Heart left ventricle (tissue), 16 donors: ENCODE measurements around the gene SPINK13. TPM values are rescaled to one million over a fixed set of nuclear protein-coding genes. Genes with fewer than 3 reads are reported as not detected.

Experiments used
- ATAC-seq, 4 donors: fragments of 200-7000 bp; cut with Tn5 transposase; one replicate each; pipeline ENCODE4 v1.9.1; 2020 to 2022; ENCODE audit warnings: moderate library complexity in 4 of 4, mild to moderate bottlenecking in 3 of 4, moderate number of reproducible peaks in 1 of 4
- DNase-seq, 5 donors: peaks; one replicate each; pipeline ENCODE4 v3.0.0-alpha.2; 2020
- H3K27ac ChIP-seq, 12 donors: fragments of 200-600 bp; sonication (generic) in 4 of 12; one replicate each; pipeline versions ENCODE4 v1.5.0 to v1.8.0; 2016 to 2022; ENCODE audit warnings: mild to moderate bottlenecking in 2 of 12
- H3K27me3 ChIP-seq, 9 donors: fragments of 200-600 bp; sonication (generic) in 2 of 9; one replicate each; pipeline versions ENCODE4 v1.5.1 to v1.8.0; 2016 to 2022; ENCODE audit warnings: mild to moderate bottlenecking in 3 of 9
- H3K36me3 ChIP-seq, 9 donors: fragments of 200-600 bp; sonication (generic) in 2 of 9; one replicate each; pipeline versions ENCODE4 v1.5.0 to v1.8.0; 2018 to 2022; ENCODE audit warnings: mild to moderate bottlenecking in 2 of 9
- H3K4me1 ChIP-seq, 12 donors: fragments of 200-600 bp; sonication (generic) in 4 of 12; one replicate each; pipeline versions ENCODE4 v1.5.0 to v1.8.0; 2016 to 2022; ENCODE audit warnings: mild to moderate bottlenecking in 3 of 12
- H3K4me3 ChIP-seq, 12 donors: fragments of 200-600 bp; sonication (generic) in 4 of 12; one replicate each; pipeline versions ENCODE4 v1.5.0 to v1.8.0; 2017 to 2022; ENCODE audit warnings: mild to moderate bottlenecking in 9 of 12, moderate library complexity in 4 of 12
- H3K9me3 ChIP-seq, 12 donors: fragments of 200-600 bp; sonication (generic) in 4 of 12; one replicate each; pipeline versions ENCODE4 v1.5.0 to v1.8.0; 2016 to 2022; ENCODE audit warnings: mild to moderate bottlenecking in 1 of 12
- CTCF ChIP-seq, 12 donors: fragments of 200-600 bp; sonication (generic) in 4 of 12; IDR thresholded peaks; one replicate each; pipeline versions ENCODE4 v1.5.0 to v1.8.0; 2018 to 2022; ENCODE audit warnings: antibody characterized with exemption in 12 of 12, mild to moderate bottlenecking in 5 of 12
- POLR2A ChIP-seq, 2 donors: fragments of 450-650 bp; IDR thresholded peaks; one replicate each; pipeline ENCODE4 v1.6.1; 2017; ENCODE audit warnings: antibody characterized with exemption in 2 of 2, mild to moderate bottlenecking in 2 of 2, moderate library complexity in 2 of 2
- WGBS, 4 donors: extraction: QIAGEN DNeasy Blood & Tissue Kit in 2 of 4; methylation state at CpG; one replicate each; pipeline versions ENCODE4 v1.1.5 to v1.1.7; 2013 to 2018; 5-methylcytosine and 5-hydroxymethylcytosine counted together
- intact Hi-C, 10 donors: fragments of 100-400 bp; cut with DNase I; formaldehyde crosslinking; loops; one replicate each; pipeline versions ENCODE4 v1.11.1 to v1.14.2; 2022
- polyA plus RNA-seq, 2 donors: library from polyadenylated mRNA; stranded (reverse); fragments of 200-250 nt; gene quantifications; one replicate each; pipeline ENCODE4 v1.2.3, GENCODE V29; 2013
- total RNA-seq, 9 donors: library from RNA; depleted of rRNA in 2 of 9; stranded (reverse); fragments of >200 nt in 2 of 9; fragmentation: NEBNext Ultra II Directional in 3 of 9; extraction: Animal tissue kit (Norgen Biotek cat#: 25700) in 3 of 9; gene quantifications; one replicate each; pipeline versions ENCODE4 v1.1.0 to v1.2.4, GENCODE V29; 2016 to 2023
- donor health status: ischemic (EF 13 %, LVEDD 7.1; RV severe dilation, severe dysfunction).
- donor health status: healthy with polysubstance abuse.
- donor health status: DM: no; HTN: yes; CAD: no.
- donor health status: DM: no; HTN: no; CAD: no.
- donor health status: ischemic (EF 25% LVEDD 6.9; RV normal size, moderate dysfunction).
- donor health status: ischemic (EF 25% LVEDD 5.7; RV mildly dilated, moderate dysfunction).
- donor health status: healthy.
- donor health status: DM: yes; HTN: yes; CAD: no.
- donor health status: ischemic (EF 35%, LVEDD 5.7; RV mildly dilated, moderate dysfunction).
- donor health status: nonischemic (EF 11% LVEDD 7.7; RV severe dilation, severe dysfunction).
- donor health status: DM: yes; HTN: yes; CAD: no.
- donor health status: PGD.
- donor health status: ischemic (EF 29% LVEDD 5.4; RV normal size, mild dysfunction).
- donor health status: nonischemic (EF 23%, LVEDD 6.1; RV moderate dilation, normal function).

SPINK13 gene
- total and polyA plus RNA-seq, 11 donors, result not detected

- ATAC-seq, result no peak
- Histone ChIP-seq H3K27ac (no peak overlapping the region), H3K36me3 (no peaks in the 10 kb centered on the region), H3K4me3 (no peak overlapping the region), H3K4me1 (no peaks in the 10 kb centered on the region), H3K27me3 (peaks cover 0 to 3% (median 0%) of the 10 kb centered on the region in 9 donors), H3K9me3 (no peaks in the 10 kb centered on the region)
- DNase-seq, result no peak
- intact Hi-C loops, result no loop called here
- TF ChIP-seq POLR2A (IDR thresholded peaks at IDR 0.05) (no peak), CTCF (IDR thresholded peaks at IDR 0.05) (no peak)
Measured at GRCh38 chr5:148229840-148230239, 38.8 kb upstream of the SPINK13 start.

- Histone ChIP-seq H3K4me1 (no peaks in the 10 kb centered on the region), H3K36me3 (no peaks in the 10 kb centered on the region), H3K4me3 (no peak overlapping the region), H3K27me3 (peaks cover 0 to 3% (median 0%) of the 10 kb centered on the region in 9 donors), H3K9me3 (no peaks in the 10 kb centered on the region), H3K27ac (no peak overlapping the region)
- DNase-seq (no peak), ATAC-seq (no peak)
- intact Hi-C loops, result no loop called here
- TF ChIP-seq POLR2A (IDR thresholded peaks at IDR 0.05) (no peak), CTCF (IDR thresholded peaks at IDR 0.05) (no peak)
- WGBS, 4 donors, result 92 to 98% (median 95%) methylated on average over 7 of the region's 7 CpGs
Measured at GRCh38 chr5:148230240-148230639, 38.4 kb upstream of the SPINK13 start.

- ATAC-seq (no peak), DNase-seq (no peak)
- Histone ChIP-seq H3K36me3 (no peaks in the 10 kb centered on the region), H3K4me1 (no peaks in the 10 kb centered on the region), H3K27ac (no peak overlapping the region), H3K27me3 (no peaks in the 10 kb centered on the region), H3K4me3 (no peak overlapping the region), H3K9me3 (no peaks in the 10 kb centered on the region)
- WGBS, 4 donors, result 58 to 64% (median 60%) methylated on average over 4 of the region's 4 CpGs
- TF ChIP-seq POLR2A (IDR thresholded peaks at IDR 0.05) (no peak), CTCF (IDR thresholded peaks at IDR 0.05) (no peak)
- intact Hi-C loops, result no loop called here
Measured at GRCh38 chr5:148237785-148238417, 30.7 kb upstream of the SPINK13 start.

- H3K36me3 ChIP-seq, result no peaks in the 10 kb centered on the region
- no peaks in the 10 kb centered on the region for H3K9me3 ChIP-seq
- 73 to 80% (median 76%) methylated on average over 2 of the region's 2 CpGs for WGBS, 4 donors
- no peak within 1 kb of the TSS for H3K27ac ChIP-seq
- intact Hi-C loops, result no loop called here
- no peaks in the 10 kb centered on the region for H3K4me1 ChIP-seq
- no peaks in the 10 kb centered on the region for H3K27me3 ChIP-seq
- ATAC-seq (no peak), DNase-seq (no peak)
- H3K4me3 ChIP-seq, result no peak within 1 kb of the TSS
- TF ChIP-seq POLR2A (IDR thresholded peaks at IDR 0.05) (no peak), CTCF (IDR thresholded peaks at IDR 0.05) (no peak)
Measured at GRCh38 chr5:148238418-148238794, 30.2 kb upstream of the SPINK13 start, which contains the start of gene MARCOL. Gene MARCOL (plus strand): TSS chr5:148238525. CDS start chr5:148238598, 73 bp downstream.
